HL-60 (cell line): ENCODE measurements around the gene ADD1.

ENCODE experiments used
- DNase-seq, 2 experiments: peaks; one replicate each; pipeline ENCODE4 v3.0.0-alpha.2; 2010 to 2020; ENCODE audit warnings: low read depth in 1 of 2, low spot score in 1 of 2
- H3K27ac ChIP-seq: fragments of 250-450 bp; sonication (Bioruptor Pico); replicated peaks from 2 replicates; pipeline ENCODE4 v1.5.1; 2020; ENCODE audit warnings: mild to moderate bottlenecking, moderate library complexity
- H3K27me3 ChIP-seq: fragments of 250-450 bp; sonication (Bioruptor Pico); 2 replicates; pipeline ENCODE4 v1.5.1; 2021; ENCODE audit warnings: mild to moderate bottlenecking, moderate library complexity; ENCODE audit not compliant: insufficient read depth, poor library complexity, severe bottlenecking
- H3K4me3 ChIP-seq: replicated peaks from 2 replicates; pipeline ENCODE4 v1.5.1; 2011; ENCODE audit warnings: mild to moderate bottlenecking, control low read depth, low read length; ENCODE audit not compliant: insufficient read depth
- GABPA ChIP-seq: IDR thresholded peaks from 2 replicates; pipeline ENCODE4 v1.6.1; 2012; ENCODE audit warnings: low read depth
- POLR2AphosphoS5 ChIP-seq: IDR thresholded peaks from 2 replicates; pipeline ENCODE4 v1.6.1; 2012; ENCODE audit warnings: low read depth
- SPI1 ChIP-seq: IDR thresholded peaks from 2 replicates; pipeline ENCODE4 v1.6.1; 2012; ENCODE audit warnings: low read depth, mild to moderate bottlenecking, borderline replicate concordance
- TF ChIP-seq, protein P1 (sequence below): IDR thresholded peaks from one replicate; pipeline ENCODE4 v1.5.1; 2011; ENCODE audit warnings: low read length, control low read depth, inconsistent platforms; ENCODE audit not compliant: insufficient read depth
- TF ChIP-seq, protein P2 (sequence below): IDR thresholded peaks from 2 replicates; pipeline ENCODE4 v1.6.1; 2012; ENCODE audit warnings: low read depth; ENCODE audit not compliant: insufficient replicate concordance

The ADD1 gene

DNA sequence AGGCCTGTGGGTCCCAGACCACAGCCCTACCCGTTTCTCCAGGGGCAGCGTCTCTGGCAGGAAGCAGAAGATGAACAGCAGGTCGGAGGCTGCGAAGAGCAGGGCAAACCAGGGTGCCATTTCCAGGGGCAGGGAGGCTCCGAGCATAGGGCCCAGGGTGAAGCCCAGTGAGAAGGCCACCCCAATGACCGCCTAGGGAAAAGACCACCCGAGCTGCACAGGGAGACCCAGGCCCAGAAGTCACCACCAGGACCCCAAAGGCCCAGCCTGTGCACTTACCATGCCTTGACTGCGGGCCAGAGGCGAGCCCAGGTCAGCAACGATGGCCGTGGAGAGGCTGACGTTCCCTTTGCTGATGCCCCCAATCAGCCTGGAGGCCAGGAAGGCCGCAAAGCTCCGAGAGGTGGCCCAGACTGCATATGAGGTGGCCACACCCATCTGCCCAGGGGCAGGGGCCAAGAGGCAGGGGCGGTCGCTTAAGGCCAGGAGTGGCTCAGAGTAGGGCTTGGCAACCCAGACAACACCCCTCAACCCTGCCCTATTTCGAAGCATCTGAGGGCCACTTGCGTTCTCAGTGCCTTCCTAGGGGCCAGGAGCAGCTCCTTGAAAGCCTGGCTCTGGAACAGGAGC is 88.8 kb downstream of the ADD1 start:
- Histone ChIP-seq H3K27me3 (no peaks in the 10 kb centered on the region), H3K27ac (peak overlapping the region; percentile 99), H3K4me3 (peak overlapping the region; percentile 75)
- TF ChIP-seq SPI1 (no peak), POLR2AphosphoS5 (no peak; the same call in 1 of the 2 replicates), GABPA (no peak)
- TF ChIP-seq, protein P1, sequence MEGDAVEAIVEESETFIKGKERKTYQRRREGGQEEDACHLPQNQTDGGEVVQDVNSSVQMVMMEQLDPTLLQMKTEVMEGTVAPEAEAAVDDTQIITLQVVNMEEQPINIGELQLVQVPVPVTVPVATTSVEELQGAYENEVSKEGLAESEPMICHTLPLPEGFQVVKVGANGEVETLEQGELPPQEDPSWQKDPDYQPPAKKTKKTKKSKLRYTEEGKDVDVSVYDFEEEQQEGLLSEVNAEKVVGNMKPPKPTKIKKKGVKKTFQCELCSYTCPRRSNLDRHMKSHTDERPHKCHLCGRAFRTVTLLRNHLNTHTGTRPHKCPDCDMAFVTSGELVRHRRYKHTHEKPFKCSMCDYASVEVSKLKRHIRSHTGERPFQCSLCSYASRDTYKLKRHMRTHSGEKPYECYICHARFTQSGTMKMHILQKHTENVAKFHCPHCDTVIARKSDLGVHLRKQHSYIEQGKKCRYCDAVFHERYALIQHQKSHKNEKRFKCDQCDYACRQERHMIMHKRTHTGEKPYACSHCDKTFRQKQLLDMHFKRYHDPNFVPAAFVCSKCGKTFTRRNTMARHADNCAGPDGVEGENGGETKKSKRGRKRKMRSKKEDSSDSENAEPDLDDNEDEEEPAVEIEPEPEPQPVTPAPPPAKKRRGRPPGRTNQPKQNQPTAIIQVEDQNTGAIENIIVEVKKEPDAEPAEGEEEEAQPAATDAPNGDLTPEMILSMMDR, result no peak
- TF ChIP-seq, protein P2, sequence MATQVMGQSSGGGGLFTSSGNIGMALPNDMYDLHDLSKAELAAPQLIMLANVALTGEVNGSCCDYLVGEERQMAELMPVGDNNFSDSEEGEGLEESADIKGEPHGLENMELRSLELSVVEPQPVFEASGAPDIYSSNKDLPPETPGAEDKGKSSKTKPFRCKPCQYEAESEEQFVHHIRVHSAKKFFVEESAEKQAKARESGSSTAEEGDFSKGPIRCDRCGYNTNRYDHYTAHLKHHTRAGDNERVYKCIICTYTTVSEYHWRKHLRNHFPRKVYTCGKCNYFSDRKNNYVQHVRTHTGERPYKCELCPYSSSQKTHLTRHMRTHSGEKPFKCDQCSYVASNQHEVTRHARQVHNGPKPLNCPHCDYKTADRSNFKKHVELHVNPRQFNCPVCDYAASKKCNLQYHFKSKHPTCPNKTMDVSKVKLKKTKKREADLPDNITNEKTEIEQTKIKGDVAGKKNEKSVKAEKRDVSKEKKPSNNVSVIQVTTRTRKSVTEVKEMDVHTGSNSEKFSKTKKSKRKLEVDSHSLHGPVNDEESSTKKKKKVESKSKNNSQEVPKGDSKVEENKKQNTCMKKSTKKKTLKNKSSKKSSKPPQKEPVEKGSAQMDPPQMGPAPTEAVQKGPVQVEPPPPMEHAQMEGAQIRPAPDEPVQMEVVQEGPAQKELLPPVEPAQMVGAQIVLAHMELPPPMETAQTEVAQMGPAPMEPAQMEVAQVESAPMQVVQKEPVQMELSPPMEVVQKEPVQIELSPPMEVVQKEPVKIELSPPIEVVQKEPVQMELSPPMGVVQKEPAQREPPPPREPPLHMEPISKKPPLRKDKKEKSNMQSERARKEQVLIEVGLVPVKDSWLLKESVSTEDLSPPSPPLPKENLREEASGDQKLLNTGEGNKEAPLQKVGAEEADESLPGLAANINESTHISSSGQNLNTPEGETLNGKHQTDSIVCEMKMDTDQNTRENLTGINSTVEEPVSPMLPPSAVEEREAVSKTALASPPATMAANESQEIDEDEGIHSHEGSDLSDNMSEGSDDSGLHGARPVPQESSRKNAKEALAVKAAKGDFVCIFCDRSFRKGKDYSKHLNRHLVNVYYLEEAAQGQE, result no peak
- DNase-seq, result peak; percentile 57 to 62

DNA sequence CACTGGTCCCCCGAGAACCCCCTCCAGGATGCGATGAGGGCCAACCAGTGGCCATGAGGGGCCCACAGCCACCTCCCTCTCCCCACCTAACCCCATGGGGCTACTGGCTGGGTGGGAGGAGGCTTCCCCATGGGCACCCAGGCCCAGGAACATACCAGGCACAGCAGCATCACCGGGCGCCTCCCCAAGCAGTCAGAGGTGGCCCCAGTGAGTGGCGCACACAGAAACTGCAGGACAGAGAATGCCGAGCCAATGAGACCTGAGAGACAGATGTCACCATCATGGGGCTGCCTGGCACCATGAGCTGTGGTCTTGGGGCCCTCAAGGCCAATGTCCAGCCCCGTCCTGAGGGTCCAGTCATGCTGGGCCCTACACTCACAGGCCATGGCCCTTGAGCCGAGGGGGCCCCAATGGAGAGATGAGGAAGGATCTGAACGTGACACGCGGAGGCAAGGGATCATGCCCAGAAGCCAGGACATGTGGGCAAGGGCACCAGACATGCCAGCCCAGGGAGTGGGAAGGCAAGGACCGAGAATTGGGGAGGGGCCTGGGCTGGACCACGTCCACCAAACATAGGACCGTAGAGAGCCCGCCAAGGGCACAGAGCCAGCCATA is 89.4 kb downstream of the ADD1 start:
- peak; percentile 57 to 72 for DNase-seq
- Histone ChIP-seq H3K27me3 (no peaks in the 10 kb centered on the region), H3K4me3 (peak overlapping the region; percentile 75), H3K27ac (peak overlapping the region; percentile 99)
- TF ChIP-seq, protein P1, result no peak
- TF ChIP-seq, protein P2, result no peak
- TF ChIP-seq SPI1, result no peak
- no peak for TF ChIP-seq GABPA
- TF ChIP-seq POLR2AphosphoS5, result no peak; the same call in 1 of the 2 replicates

DNA sequence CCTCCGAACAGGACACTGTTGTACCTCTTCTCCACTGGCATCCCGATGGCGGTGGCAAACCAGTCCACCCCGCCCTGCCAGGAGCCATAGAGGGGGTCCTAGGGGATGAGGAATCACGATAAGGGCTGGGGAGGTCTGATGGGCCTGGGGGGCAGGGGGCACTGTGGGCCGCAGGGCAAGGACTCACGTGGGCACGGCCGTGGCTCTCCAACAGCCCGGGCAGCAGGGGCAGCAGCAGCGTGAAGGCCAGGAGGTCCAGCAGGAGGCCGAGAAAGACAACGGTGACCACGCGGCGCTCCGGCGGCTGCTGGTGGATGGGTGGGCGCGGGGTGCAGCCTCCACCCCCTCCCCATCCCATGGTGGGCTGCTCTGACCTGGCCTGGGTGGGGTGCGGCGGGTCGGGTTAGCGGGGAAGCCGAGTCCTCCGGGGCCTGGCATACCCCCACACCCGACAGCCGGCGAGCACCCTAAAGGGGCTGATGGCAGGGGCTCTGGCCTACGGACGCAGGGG is 90.0 kb downstream of the ADD1 start:
- H3K27ac ChIP-seq, result peak overlapping the region; percentile 99
- DNase-seq, result no peak
- no peak for TF ChIP-seq SPI1
- no peak for TF ChIP-seq GABPA
- TF ChIP-seq POLR2AphosphoS5, result no peak
- TF ChIP-seq, protein P2, result no peak
- TF ChIP-seq, protein P1, result no peak
- no peaks in the 10 kb centered on the region for H3K27me3 ChIP-seq
- peak overlapping the region; percentile 75 for H3K4me3 ChIP-seq
